Breast epithelium (tissue), 4 donors: ENCODE results near the gene REX1BD. TPM values are rescaled to one million over a fixed set of nuclear protein-coding genes. Genes with fewer than 3 reads are reported as not detected.
A peak's percentile ranks its signal among the peaks of the same experiment; 100 is the strongest.

Experiments
- DNase-seq, 2 donors: peaks; one replicate each; pipeline ENCODE4 v3.0.0-alpha.2; 2019; ENCODE audit warnings: low spot score in 2 of 2
- H3K27ac ChIP-seq, 2 donors: fragments of 200-600 bp; sonication (generic) in 1 of 2; one replicate each; pipeline ENCODE4 v1.5.1; 2016 to 2019; ENCODE audit warnings: mild to moderate bottlenecking in 1 of 2
- H3K27me3 ChIP-seq, 2 donors: fragments of 200-600 bp; sonication (generic) in 1 of 2; one replicate each; pipeline versions ENCODE4 v1.5.1 to v1.6.0; 2017 to 2019; ENCODE audit warnings: control low read depth in 1 of 2, mild to moderate bottlenecking in 1 of 2
- H3K36me3 ChIP-seq: fragments of 200-600 bp; one replicate; pipeline ENCODE4 v1.5.1; 2019
- H3K4me1 ChIP-seq, 2 donors: fragments of 200-600 bp; sonication (generic); one replicate each; pipeline ENCODE4 v1.5.1; 2016 to 2019; ENCODE audit warnings: control low read depth in 1 of 2
- H3K4me3 ChIP-seq, 3 donors: fragments of 200-600 bp; sonication (generic); 1 replicate in 2 of 3; 2 replicates in 1 of 3; pipeline ENCODE4 v1.5.1; 2016 to 2019; ENCODE audit warnings: mild to moderate bottlenecking in 3 of 3, moderate library complexity in 2 of 3
- H3K9me3 ChIP-seq, 2 donors: fragments of 200-600 bp; sonication (generic) in 1 of 2; one replicate each; pipeline ENCODE4 v1.5.1; 2016 to 2019; ENCODE audit warnings: control low read depth in 1 of 2
- CTCF ChIP-seq, 3 donors: fragments of 450-650 bp; IDR thresholded peaks; one replicate each; pipeline ENCODE4 v1.5.1; 2016 to 2017; ENCODE audit warnings: antibody characterized with exemption in 3 of 3, mild to moderate bottlenecking in 3 of 3, moderate library complexity in 3 of 3
- POLR2A ChIP-seq: fragments of 450-650 bp; IDR thresholded peaks from one replicate; pipeline ENCODE4 v1.6.1; 2016; ENCODE audit warnings: antibody characterized with exemption, mild to moderate bottlenecking, moderate library complexity
- POLR2AphosphoS5 ChIP-seq, 3 donors: sonication (generic); formaldehyde crosslinking; IDR thresholded peaks; one replicate each; pipeline ENCODE4 v1.6.1; 2017; ENCODE audit warnings: antibody characterized with exemption in 3 of 3
- intact Hi-C: fragments of 100-400 bp; cut with DNase I; formaldehyde crosslinking; loops from one replicate; pipeline ENCODE4 v1.15.1; 2023; ENCODE audit warnings: low total_unique reads
- total RNA-seq, 3 donors: library from RNA; depleted of rRNA; stranded (reverse); fragments of >200 nt; gene quantifications; one replicate each; pipeline ENCODE4 v1.1.0, GENCODE V29; 2016

Gene REX1BD
- total RNA-seq, 3 donors from 2014 or later = 99.8 to 117 (median 111) TPM

DNA sequence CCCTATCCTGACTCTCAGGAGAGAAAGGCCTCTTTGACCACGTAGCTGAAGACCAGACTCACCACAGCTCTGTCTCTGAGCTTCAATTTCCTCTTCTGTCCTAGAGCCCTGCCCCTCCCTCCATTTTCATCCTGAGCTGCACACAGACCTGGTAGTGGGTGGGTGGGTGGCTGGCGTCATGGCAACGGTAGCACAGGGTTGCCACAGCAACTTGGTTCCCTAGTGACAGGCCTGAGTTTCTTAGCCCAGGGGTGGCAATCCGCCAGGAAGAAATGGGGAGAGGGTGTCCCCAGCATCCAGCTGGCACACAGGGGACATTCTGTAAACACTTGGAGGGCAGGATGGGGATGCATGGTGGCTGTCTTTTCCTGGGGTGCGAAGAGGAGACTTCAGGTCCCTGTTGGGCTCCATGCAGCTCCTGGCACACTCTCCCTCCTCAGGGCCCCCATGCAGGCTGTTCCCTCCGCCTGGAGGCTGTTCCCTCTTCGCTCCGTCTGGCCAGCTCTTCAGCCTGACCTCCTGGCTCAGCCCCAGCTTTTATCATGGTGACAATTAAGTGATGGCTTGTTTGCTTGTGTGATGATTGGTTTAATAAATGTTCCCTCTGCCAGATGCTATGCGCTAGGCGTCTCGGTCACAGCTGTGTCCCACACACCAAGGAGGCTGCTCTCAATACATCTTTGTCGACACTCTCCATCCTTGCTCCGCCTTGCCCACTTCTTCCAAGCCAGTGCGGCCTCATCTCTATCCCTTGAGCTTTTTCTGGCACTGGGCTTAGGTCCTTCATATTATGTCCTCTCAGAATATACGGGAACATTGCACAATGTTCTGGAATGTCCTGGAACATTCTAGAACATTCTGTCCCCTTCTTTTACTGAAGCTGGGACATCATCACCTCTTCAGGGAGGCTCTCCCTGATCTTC lies 40.8 kb downstream of the REX1BD start:
- no peak for DNase-seq
- H3K4me3 ChIP-seq = no peak overlapping the region
- H3K36me3 ChIP-seq = no peaks in the 10 kb centered on the region
- H3K27ac ChIP-seq = no peak overlapping the region
- no peaks in the 10 kb centered on the region for H3K4me1 ChIP-seq
- no peaks in the 10 kb centered on the region for H3K9me3 ChIP-seq
- intact Hi-C loops = no loop called here
- no peaks in the 10 kb centered on the region for H3K27me3 ChIP-seq
- TF ChIP-seq POLR2A = no peak
- peak; percentile 69 to 96 (median 78) for TF ChIP-seq POLR2AphosphoS5 (IDR thresholded peaks at IDR 0.05)

DNA sequence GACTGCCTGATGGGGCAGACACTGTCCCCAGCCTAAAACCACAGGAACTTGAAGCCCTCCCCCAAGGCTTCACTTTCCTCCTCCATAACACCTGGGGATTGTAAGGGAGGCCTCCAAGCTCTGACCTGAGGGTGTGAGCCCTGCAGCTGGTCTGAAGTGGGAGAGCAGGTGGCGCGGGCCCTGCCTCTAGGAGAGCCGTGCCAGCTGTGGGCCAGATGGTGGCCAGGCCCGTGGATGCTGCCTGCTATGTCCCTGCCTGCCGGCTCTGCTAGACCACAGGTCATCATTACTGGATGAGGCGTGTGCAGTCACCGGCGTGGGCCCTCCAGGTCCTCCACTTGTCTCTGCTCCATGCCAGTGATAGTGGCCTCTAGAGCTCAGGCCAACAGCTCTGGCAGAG lies 44.7 kb downstream of the REX1BD start:
- intact Hi-C loops = no loop called here
- TF ChIP-seq POLR2A = no peak
- no peak for TF ChIP-seq POLR2AphosphoS5 (IDR thresholded peaks at IDR 0.05)
- TF ChIP-seq CTCF (IDR thresholded peaks at IDR 0.05) = no peak
- H3K27ac ChIP-seq = no peak overlapping the region
- H3K27me3 ChIP-seq = no peaks in the 10 kb centered on the region
- no peaks in the 10 kb centered on the region for H3K36me3 ChIP-seq
- peaks cover 0 to 9% of the 10 kb centered on the region in 2 donors for H3K4me1 ChIP-seq
- H3K4me3 ChIP-seq = no peak overlapping the region
- no peak for DNase-seq
- no peaks in the 10 kb centered on the region for H3K9me3 ChIP-seq

DNA sequence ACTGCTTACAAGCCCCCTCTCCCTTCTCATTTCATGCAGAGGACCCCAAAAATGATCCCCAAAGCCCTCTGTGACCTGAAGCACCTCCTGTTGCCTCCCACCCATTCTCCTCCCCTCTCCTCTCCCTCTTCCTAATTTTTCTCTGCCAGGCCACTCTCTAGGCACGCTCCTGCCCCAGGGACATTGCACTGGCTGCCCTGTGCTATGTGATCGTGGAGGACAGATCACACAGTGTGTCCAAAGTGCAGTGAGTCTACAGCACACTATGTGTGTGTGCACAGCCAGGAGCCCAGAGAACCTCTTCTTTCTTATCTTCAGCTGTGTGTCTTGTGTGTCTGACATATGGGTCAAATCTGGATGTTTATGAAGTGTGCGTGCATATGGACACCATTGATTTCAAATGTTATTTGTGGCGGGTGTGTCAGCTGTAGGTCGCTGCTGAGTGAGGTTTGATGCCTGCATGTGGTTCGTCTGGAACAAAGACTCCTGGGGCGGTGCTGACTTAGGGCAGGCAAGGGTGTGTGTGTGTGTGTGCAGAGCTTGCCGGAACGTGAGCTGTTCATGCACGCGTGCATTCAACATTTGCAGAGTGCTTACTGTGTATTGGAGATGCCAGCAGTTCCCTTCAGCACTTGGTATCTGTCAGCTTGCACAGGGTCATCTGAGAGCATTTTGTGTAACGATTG lies 46.2 kb downstream of the REX1BD start:
- Histone ChIP-seq H3K27ac (no peak overlapping the region), H3K36me3 (no peaks in the 10 kb centered on the region), H3K9me3 (no peaks in the 10 kb centered on the region), H3K27me3 (no peaks in the 10 kb centered on the region), H3K4me3 (no peak overlapping the region), H3K4me1 (peaks cover 0 to 12% of the 10 kb centered on the region in 2 donors)
- intact Hi-C loops = no loop called here
- no peak for TF ChIP-seq POLR2A
- TF ChIP-seq POLR2AphosphoS5 (IDR thresholded peaks at IDR 0.05) = no peak
- no peak for TF ChIP-seq CTCF (IDR thresholded peaks at IDR 0.05)
- no peak for DNase-seq

DNA sequence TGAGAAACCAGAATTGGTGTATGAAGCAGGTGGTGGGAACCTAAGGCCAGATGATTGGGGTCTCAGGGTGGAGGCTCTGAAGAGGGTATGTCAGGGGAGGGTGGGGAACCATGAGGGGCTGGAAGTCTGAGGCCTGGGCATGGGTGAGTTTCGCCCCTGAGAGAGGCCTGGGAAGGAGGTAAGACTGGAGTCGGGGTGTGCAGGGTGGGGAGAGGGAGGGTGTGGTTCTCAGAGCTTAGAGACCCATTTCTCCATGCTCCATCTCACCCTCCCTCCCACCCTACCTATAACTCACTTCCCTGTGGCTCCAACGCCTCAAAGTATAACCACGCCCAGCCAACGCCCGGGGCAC lies 47.2 kb downstream of the REX1BD start:
- Histone ChIP-seq H3K4me1 (peaks cover 0 to 12% of the 10 kb centered on the region in 2 donors), H3K9me3 (no peaks in the 10 kb centered on the region), H3K36me3 (no peaks in the 10 kb centered on the region), H3K4me3 (peak overlapping the region in 2 of 3 donors; percentile 70 to 78), H3K27me3 (no peaks in the 10 kb centered on the region), H3K27ac (peak overlapping the region; percentile 84 to 95)
- no peak for TF ChIP-seq CTCF (IDR thresholded peaks at IDR 0.05)
- DNase-seq = no peak
- intact Hi-C loops = no loop called here

- no peak for TF ChIP-seq POLR2AphosphoS5 (IDR thresholded peaks at IDR 0.05)
- no peak for TF ChIP-seq POLR2A
- no peak for TF ChIP-seq CTCF (IDR thresholded peaks at IDR 0.05)
- peak; percentile 97 to 99 for DNase-seq
- intact Hi-C loops = no loop called here
- H3K36me3 ChIP-seq = no peaks in the 10 kb centered on the region
- no peaks in the 10 kb centered on the region for H3K9me3 ChIP-seq
- peak overlapping the region; percentile 84 to 95 for H3K27ac ChIP-seq
- no peaks in the 10 kb centered on the region for H3K27me3 ChIP-seq
- peaks cover 0 to 12% of the 10 kb centered on the region in 2 donors for H3K4me1 ChIP-seq
- H3K4me3 ChIP-seq = peak overlapping the region; percentile 70 to 78 (median 74)
Observed at GRCh38 chr19:18636183-18636968, 47.8 kb downstream of the REX1BD start.
